Vagina (tissue), 2 donors: ENCODE measurements around the gene TMEM270. TPM values are rescaled to one million over a fixed set of nuclear protein-coding genes. Genes with fewer than 3 reads are reported as not detected.

ENCODE experiments used
- DNase-seq, 2 donors: peaks; one replicate each; pipeline ENCODE4 v3.0.0-alpha.2; 2017; ENCODE audit errors: extremely low spot score in 2 of 2
- H3K27ac ChIP-seq: fragments of 200-600 bp; sonication (generic); one replicate; pipeline ENCODE4 v1.5.1; 2019
- H3K27me3 ChIP-seq: fragments of 200-600 bp; sonication (generic); one replicate; pipeline ENCODE4 v1.5.1; 2019
- H3K36me3 ChIP-seq, 2 donors: fragments of 200-600 bp; sonication (generic); one replicate each; pipeline ENCODE4 v1.5.1; 2017 to 2019
- H3K4me1 ChIP-seq: fragments of 200-600 bp; sonication (generic); one replicate; pipeline ENCODE4 v1.5.1; 2019
- H3K4me3 ChIP-seq, 2 donors: fragments of 200-600 bp; sonication (generic); 1 replicate in 1 of 2; 2 replicates in 1 of 2; pipeline ENCODE4 v1.5.1; 2016 to 2019
- H3K9me3 ChIP-seq: fragments of 200-600 bp; sonication (generic); one replicate; pipeline ENCODE4 v1.5.1; 2019
- CTCF ChIP-seq, 3 experiments: fragments of 450-650 bp in 2 of 3; fragments of 200-600 bp in 1 of 3; sonication (generic) in 1 of 3; IDR thresholded peaks; one replicate each; pipeline ENCODE4 v1.5.1; 2017 to 2019; ENCODE audit warnings: antibody characterized with exemption in 3 of 3, mild to moderate bottlenecking in 2 of 3, moderate library complexity in 2 of 3
- POLR2A ChIP-seq, 2 donors: fragments of 450-650 bp; IDR thresholded peaks; one replicate each; pipeline ENCODE4 v1.6.1; 2017; ENCODE audit warnings: antibody characterized with exemption in 2 of 2, mild to moderate bottlenecking in 2 of 2, moderate library complexity in 2 of 2
- POLR2AphosphoS5 ChIP-seq, 2 donors: sonication (generic); formaldehyde crosslinking; IDR thresholded peaks; one replicate each; pipeline ENCODE4 v1.9.0; 2017; ENCODE audit warnings: antibody characterized with exemption in 2 of 2, mild to moderate bottlenecking in 2 of 2, low read depth in 1 of 2; ENCODE audit not compliant: insufficient read depth in 1 of 2
- intact Hi-C: fragments of 100-400 bp; cut with DNase I; formaldehyde crosslinking; loops from one replicate; pipeline ENCODE4 v1.15.1; 2023
- total RNA-seq: library from RNA; depleted of rRNA; stranded (reverse); fragments of >200 nt; gene quantifications from one replicate; pipeline ENCODE4 v1.2.3, GENCODE V29; 2016

The TMEM270 gene
- total RNA-seq, 1 donor from 2014 or later = not detected

DNA sequence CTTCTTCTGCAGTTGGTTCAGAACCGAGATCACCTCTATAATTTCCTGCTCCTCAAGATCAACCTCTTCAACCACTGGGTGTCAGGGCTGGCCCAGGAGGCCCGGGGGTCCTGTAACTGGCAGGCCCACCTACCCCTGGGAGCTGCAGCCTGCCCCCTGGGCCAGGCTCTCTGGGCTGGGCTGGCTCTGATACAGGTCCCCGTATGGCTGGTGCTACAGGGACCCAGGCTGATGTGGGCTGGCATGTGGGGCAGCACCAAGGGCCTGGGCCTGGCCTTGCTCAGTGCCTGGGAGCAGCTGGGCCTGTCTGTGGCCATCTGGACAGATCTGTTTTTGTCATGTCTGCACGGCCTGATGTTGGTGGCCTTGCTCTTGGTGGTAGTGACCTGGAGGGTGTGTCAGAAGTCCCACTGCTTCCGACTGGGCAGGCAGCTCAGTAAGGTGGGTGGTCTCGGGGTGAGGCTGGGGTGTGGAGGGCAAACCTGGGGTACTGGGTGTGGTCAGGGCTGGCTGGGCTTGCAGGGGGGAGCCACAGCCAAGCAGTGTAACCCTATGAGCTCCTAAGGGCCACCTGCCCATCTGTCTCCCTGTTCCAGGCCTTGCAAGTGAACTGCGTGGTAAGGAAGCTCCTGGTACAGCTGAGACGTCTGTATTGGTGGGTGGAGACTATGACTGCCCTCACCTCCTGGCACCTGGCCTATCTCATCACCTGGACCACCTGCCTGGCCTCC is 4.2 kb downstream of the TMEM270 start:
- no peak for TF ChIP-seq POLR2A (IDR thresholded peaks at IDR 0.05)
- TF ChIP-seq POLR2AphosphoS5 (IDR thresholded peaks at IDR 0.05; ENCODE audit: insufficient read depth in 1 of 2, low read depth in 1 of 2) = no peak
- TF ChIP-seq CTCF (IDR thresholded peaks at IDR 0.05) = no peak
- no peaks in the 10 kb centered on the region for H3K36me3 ChIP-seq
- peaks cover 15% of the 10 kb centered on the region for H3K4me1 ChIP-seq
- intact Hi-C loops = no loop called here
- DNase-seq = no peak
- no peaks in the 10 kb centered on the region for H3K9me3 ChIP-seq
- no peak overlapping the region for H3K4me3 ChIP-seq
- H3K27ac ChIP-seq = no peak overlapping the region
- no peaks in the 10 kb centered on the region for H3K27me3 ChIP-seq

GRCh38 chr7:73865738-73866445 is 4.9 kb downstream of the TMEM270 start:
- Histone ChIP-seq H3K27ac (no peak overlapping the region), H3K27me3 (no peaks in the 10 kb centered on the region), H3K36me3 (no peaks in the 10 kb centered on the region), H3K4me1 (peaks cover 20% of the 10 kb centered on the region), H3K4me3 (no peak overlapping the region), H3K9me3 (no peaks in the 10 kb centered on the region)
- intact Hi-C loops = no loop called here
- DNase-seq = no peak
- TF ChIP-seq POLR2AphosphoS5 (IDR thresholded peaks at IDR 0.05; ENCODE audit: insufficient read depth in 1 of 2, low read depth in 1 of 2) (no peak), CTCF (IDR thresholded peaks at IDR 0.05) (peak; percentile 51 to 58 (median 52))

GRCh38 chr7:73866446-73866767 is 5.4 kb downstream of the TMEM270 start:
- H3K36me3 ChIP-seq = no peaks in the 10 kb centered on the region
- H3K4me3 ChIP-seq = no peak overlapping the region
- no peak for DNase-seq
- intact Hi-C loops = no loop called here
- no peaks in the 10 kb centered on the region for H3K27me3 ChIP-seq
- no peaks in the 10 kb centered on the region for H3K9me3 ChIP-seq
- TF ChIP-seq CTCF (IDR thresholded peaks at IDR 0.05) (no peak), POLR2A (IDR thresholded peaks at IDR 0.05) (no peak), POLR2AphosphoS5 (IDR thresholded peaks at IDR 0.05; ENCODE audit: insufficient read depth in 1 of 2, low read depth in 1 of 2) (no peak)
- H3K4me1 ChIP-seq = peaks cover 22% of the 10 kb centered on the region
- H3K27ac ChIP-seq = no peak overlapping the region

DNA sequence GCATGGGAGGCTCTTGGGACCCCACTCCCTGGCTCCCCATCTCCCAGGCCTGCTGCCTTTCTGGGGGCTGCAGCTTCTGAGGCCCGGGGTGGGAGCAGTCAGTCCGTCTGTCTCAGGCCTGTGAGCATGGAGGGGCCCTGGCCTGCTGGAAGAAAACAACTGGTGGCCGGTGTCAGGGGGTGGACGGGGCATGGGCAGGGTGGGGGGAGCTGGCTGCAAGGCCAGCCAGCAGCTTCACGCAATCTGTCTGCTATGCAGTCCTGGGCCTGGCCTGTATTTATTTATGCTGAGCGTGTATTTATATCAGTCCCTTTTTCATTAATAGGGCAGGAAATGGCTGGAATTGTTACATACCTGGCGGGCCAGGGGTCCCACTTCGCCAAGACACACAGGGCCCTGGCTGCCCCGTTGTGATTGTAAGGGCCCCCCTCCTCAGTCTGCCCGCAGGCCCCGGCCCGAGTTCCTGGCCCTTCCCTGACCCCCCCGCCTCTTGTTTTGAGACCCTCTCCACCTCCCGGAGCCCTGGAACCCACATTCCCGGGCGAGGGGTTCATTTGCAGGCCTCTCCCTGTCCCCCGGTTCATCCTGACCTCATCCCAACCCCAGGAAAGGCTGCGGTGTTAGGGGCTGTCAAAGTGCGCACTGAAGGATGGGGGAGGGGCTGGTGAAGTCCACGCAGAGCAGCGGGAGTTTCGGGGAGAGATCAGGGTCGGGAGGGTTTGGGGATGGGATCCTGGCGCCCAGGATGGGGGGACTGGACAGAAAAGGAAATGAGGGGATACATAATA is 8.2 kb downstream of the TMEM270 start:
- intact Hi-C loops = no loop called here
- no peak for DNase-seq
- Histone ChIP-seq H3K9me3 (no peaks in the 10 kb centered on the region), H3K4me3 (no peak overlapping the region), H3K4me1 (peaks cover 33% of the 10 kb centered on the region), H3K27ac (peak overlapping the region; percentile 56), H3K27me3 (no peaks in the 10 kb centered on the region), H3K36me3 (no peaks in the 10 kb centered on the region)
- TF ChIP-seq CTCF (IDR thresholded peaks at IDR 0.05) (no peak), POLR2A (IDR thresholded peaks at IDR 0.05) (no peak), POLR2AphosphoS5 (IDR thresholded peaks at IDR 0.05; ENCODE audit: insufficient read depth in 1 of 2, low read depth in 1 of 2) (no peak)
